Skeletal muscle tissue (tissue), 4 donors: ENCODE data around the gene SPATA6L. TPM values are rescaled to one million over a fixed set of nuclear protein-coding genes. Genes with fewer than 3 reads are reported as not detected.

Experiments
- H3K27ac ChIP-seq: one replicate; pipeline ENCODE4 v1.7.0; 2013; ENCODE audit warnings: mild to moderate bottlenecking, low read depth, low read length, inconsistent platforms
- H3K27me3 ChIP-seq, 3 donors: one replicate each; pipeline ENCODE4 v1.7.0; 2013; ENCODE audit warnings: low read length in 3 of 3; ENCODE audit not compliant: control insufficient read depth in 3 of 3, insufficient read depth in 3 of 3
- H3K36me3 ChIP-seq, 3 donors: one replicate each; pipeline ENCODE4 v1.7.0; 2013; ENCODE audit warnings: low read length in 3 of 3; ENCODE audit not compliant: control insufficient read depth in 3 of 3, insufficient read depth in 3 of 3
- H3K4me1 ChIP-seq, 3 donors: one replicate each; pipeline ENCODE4 v1.7.0; 2013; ENCODE audit warnings: low read length in 3 of 3, mild to moderate bottlenecking in 3 of 3; ENCODE audit not compliant: control insufficient read depth in 3 of 3, insufficient read depth in 3 of 3
- H3K4me3 ChIP-seq, 3 donors: one replicate each; pipeline ENCODE4 v1.7.0; 2013; ENCODE audit warnings: low read length in 3 of 3
- H3K9ac ChIP-seq, 3 donors: one replicate each; pipeline ENCODE4 v1.7.0; 2013; ENCODE audit warnings: low read length in 3 of 3, mild to moderate bottlenecking in 3 of 3, moderate library complexity in 2 of 3, low read depth in 1 of 3
- H3K9me3 ChIP-seq, 3 donors: one replicate each; pipeline ENCODE4 v1.7.0; 2013; ENCODE audit warnings: low read length in 3 of 3; ENCODE audit not compliant: control insufficient read depth in 3 of 3
- total RNA-seq: library from RNA; depleted of rRNA; stranded (reverse); fragments of >200 nt; gene quantifications from one replicate; pipeline ENCODE4 v1.2.3, GENCODE V29; 2014
- donor health status: Osteomylitis.

The SPATA6L gene
- total RNA-seq, 1 donor from 2014 or later, result 1.6 TPM

GRCh38 chr9:4548811-4549725 is 117.2 kb downstream of the SPATA6L start:
- Histone ChIP-seq H3K9me3 (no peaks in the 10 kb centered on the region), H3K4me1 (peaks cover 7 to 11% (median 10%) of the 10 kb centered on the region in 3 donors), H3K9ac (no peak overlapping the region), H3K36me3 (no peaks in the 10 kb centered on the region), H3K4me3 (no peak overlapping the region), H3K27me3 (no peaks in the 10 kb centered on the region), H3K27ac (no peak overlapping the region)

Other genes starting within 250 kb of the SPATA6L start
- gene SLC1A1, start 176.0 kb downstream of the SPATA6L start, total RNA-seq, result not detected
- 3.7 TPM for gene PLPP6, start 4.2 kb downstream of the SPATA6L start, total RNA-seq
- 17.2 TPM for gene CDC37L1, start 13.1 kb upstream of the SPATA6L start, total RNA-seq
- gene AK3, start 74.7 kb upstream of the SPATA6L start, total RNA-seq, result 18.3 TPM
- gene RCL1, start 126.5 kb upstream of the SPATA6L start, total RNA-seq, result 33.9 TPM